B cell (primary cell): Measurements from ENCODE around the gene NLRP9. TPM values are rescaled to one million over a fixed set of nuclear protein-coding genes. Genes with fewer than 3 reads are reported as not detected.

ENCODE experiments used
- ATAC-seq: fragments of 200-7000 bp; cut with Tn5 transposase; one replicate; pipeline ENCODE4 v1.10.0; 2021; ENCODE audit warnings: low read depth, mild to moderate bottlenecking, moderate number of reproducible peaks, moderate library complexity
- CTCF ChIA-PET: fragments of 350-600 bp; sonication (Branson Sonifier 250); formaldehyde crosslinking; loops from one replicate; lab custom pipeline; 2021; ENCODE audit warnings: antibody characterized with exemption, inconsistent platforms; lab: Charles Lee
- POLR2A ChIA-PET: fragments of 350-600 bp; sonication (Branson Sonifier 250); formaldehyde crosslinking; loops from one replicate; lab custom pipeline; 2021; ENCODE audit warnings: antibody characterized with exemption; lab: Charles Lee
- DNase-seq: peaks from one replicate; pipeline ENCODE4 v3.0.0; 2013
- H2AFZ ChIP-seq: 2 replicates; pipeline ENCODE4 v1.6.1; 2012; ENCODE audit warnings: mild to moderate bottlenecking, low read depth, low read length; ENCODE audit not compliant: insufficient read depth, poor library complexity, severe bottlenecking
- H3K27ac ChIP-seq, 2 donors: 1 replicate in 1 of 2; 2 replicates in 1 of 2; pipeline ENCODE4 v1.5.1; 2012 to 2013; ENCODE audit warnings: low read length in 2 of 2, mild to moderate bottlenecking in 2 of 2, moderate library complexity in 1 of 2
- H3K27me3 ChIP-seq, 4 experiments: fragments of 200-600 bp in 1 of 4; sonication (generic) in 1 of 4; replicated peaks in 1 of 4; 1 replicate in 2 of 4; 2 replicates in 2 of 4; pipeline versions ENCODE4 v1.6.1 to v1.7.0; 2013 to 2016; ENCODE audit warnings: low read length in 3 of 4, mild to moderate bottlenecking in 2 of 4, mixed read lengths in 1 of 4, moderate library complexity in 1 of 4; ENCODE audit not compliant: insufficient read depth in 4 of 4, control insufficient read depth in 3 of 4; ENCODE audit errors: control extremely low read depth in 1 of 4
- H3K36me3 ChIP-seq, 2 experiments: replicated peaks in 1 of 2; 1 replicate in 1 of 2; 2 replicates in 1 of 2; pipeline versions ENCODE4 v1.6.1 to v1.7.1; 2013; ENCODE audit warnings: low read length in 1 of 2; ENCODE audit not compliant: insufficient read depth in 2 of 2, control insufficient read depth in 1 of 2; ENCODE audit errors: control extremely low read depth in 1 of 2, extremely low read depth in 1 of 2
- H3K4me1 ChIP-seq, 2 donors: fragments of 200-600 bp in 1 of 2; sonication (generic) in 1 of 2; 1 replicate in 1 of 2; 2 replicates in 1 of 2; pipeline versions ENCODE4 v1.5.1 to v1.6.1; 2013 to 2017; ENCODE audit warnings: low read length in 2 of 2; ENCODE audit not compliant: control insufficient read depth in 2 of 2, insufficient read depth in 2 of 2
- H3K4me2 ChIP-seq: replicated peaks from 2 replicates; pipeline ENCODE3; 2012; ENCODE audit warnings: mild to moderate bottlenecking, low read depth, low read length; ENCODE audit not compliant: poor library complexity, severe bottlenecking
- H3K4me3 ChIP-seq, 5 experiments: fragments of 200-600 bp in 1 of 5; sonication (generic) in 1 of 5; 1 replicate in 3 of 5; 2 replicates in 2 of 5; pipeline versions ENCODE4 v1.5.1 to v1.7.0; 2011 to 2016; ENCODE audit warnings: low read length in 4 of 5, mild to moderate bottlenecking in 4 of 5, low read depth in 2 of 5, control low read depth in 1 of 5, moderate library complexity in 1 of 5; ENCODE audit not compliant: insufficient read depth in 1 of 5; ENCODE audit errors: control extremely low read depth in 1 of 5, extremely low read depth in 1 of 5
- H3K79me2 ChIP-seq: fragments of 200-600 bp; sonication (generic); one replicate; pipeline ENCODE4 v1.6.0; 2016; ENCODE audit warnings: low read length; ENCODE audit not compliant: control insufficient read depth, insufficient read depth
- H3K9ac ChIP-seq: fragments of 200-600 bp; sonication (generic); 2 replicates; pipeline ENCODE4 v1.6.1; 2017; ENCODE audit warnings: mild to moderate bottlenecking, low read length, moderate library complexity
- H3K9me3 ChIP-seq, 3 donors: one replicate each; pipeline versions ENCODE4 v1.6.1 to v1.7.1; 2013; ENCODE audit warnings: low read length in 2 of 3; ENCODE audit not compliant: control insufficient read depth in 2 of 3, insufficient read depth in 1 of 3; ENCODE audit errors: control extremely low read depth in 1 of 3
- H4K20me1 ChIP-seq: 2 replicates; pipeline ENCODE4 v1.6.0; 2012; ENCODE audit warnings: mild to moderate bottlenecking, low read length; ENCODE audit not compliant: insufficient read depth, control insufficient read depth, poor library complexity, severe bottlenecking
- H3K27ac Mint-ChIP-seq: one replicate; pipeline ENCODE4 v1.8.0; 2021; ENCODE audit warnings: mixed read lengths
- H3K27me3 Mint-ChIP-seq: one replicate; pipeline ENCODE4 v1.8.0; 2021; ENCODE audit warnings: mixed read lengths
- H3K4me1 Mint-ChIP-seq: one replicate; pipeline ENCODE4 v1.8.0; 2021; ENCODE audit warnings: mixed read lengths
- H3K4me3 Mint-ChIP-seq: one replicate; pipeline ENCODE4 v1.8.0; 2021; ENCODE audit warnings: mixed read lengths
- H3K9me3 Mint-ChIP-seq: one replicate; pipeline ENCODE4 v1.8.0; 2022; ENCODE audit warnings: mixed read lengths; ENCODE audit not compliant: insufficient read depth
- CTCF ChIP-seq: fragments of 200-600 bp; IDR thresholded peaks from one replicate; pipeline ENCODE4 v1.8.0; 2022; ENCODE audit warnings: antibody characterized with exemption, mild to moderate bottlenecking
- EZH2 ChIP-seq: IDR thresholded peaks from 2 replicates; pipeline ENCODE4 v1.6.1; 2012; ENCODE audit warnings: borderline replicate concordance, low read depth, mild to moderate bottlenecking, moderate library complexity, low read length; ENCODE audit not compliant: insufficient read depth, poor library complexity, severe bottlenecking
- WGBS: methylation state at CpG from one replicate; pipeline ENCODE4 v1.1.5; 2013; ENCODE audit warnings: missing lambda C conversion rate; ENCODE audit not compliant: insufficient coverage; 5-methylcytosine and 5-hydroxymethylcytosine counted together
- intact Hi-C: fragments of 100-400 bp; cut with micrococcal nuclease; formaldehyde crosslinking; loops from one replicate; pipeline ENCODE4 v1.10.0; 2022
- polyA plus RNA-seq: library from polyadenylated mRNA; depleted of rRNA; stranded (reverse); fragments of >200 nt; gene quantifications from 2 replicates; pipeline ENCODE4 v1.2.3, GENCODE V29; 2012
- total RNA-seq, 2 donors: library from RNA; stranded (reverse); fragments of 120-200 nt in 1 of 2; gene quantifications; 1 replicate in 1 of 2; 2 replicates in 1 of 2; pipeline versions ENCODE4 v1.2.3 to v1.2.4, GENCODE V29; 2013 to 2022

The NLRP9 gene
- total and polyA plus RNA-seq, 2 donors (not counting 1 experiment from before 2014, with no cell fraction given): not detected

- Histone ChIP-seq H3K9ac (no peak overlapping the region), H4K20me1 (no peaks in the 10 kb centered on the region), H3K4me1 (no peaks in the 10 kb centered on the region), H3K79me2 (no peaks in the 10 kb centered on the region), H3K9me3 (peaks cover 0 to 10% (median 10%) of the 10 kb centered on the region in 3 donors), H3K36me3 (no peaks in the 10 kb centered on the region), H3K27me3 (peaks cover 0 to 28% (median 6%) of the 10 kb centered on the region in 4 experiments), H3K4me2 (no peak overlapping the region), H2AFZ (no peak overlapping the region), H3K4me3 (no peak overlapping the region), H3K27ac (no peak overlapping the region)
- Mint-ChIP-seq H3K4me3 (no peak overlapping the region), H3K4me1 (no peaks in the 10 kb centered on the region), H3K9me3 (peaks cover 11% of the 10 kb centered on the region), H3K27me3 (peaks cover 53% of the 10 kb centered on the region), H3K27ac (no peak overlapping the region)
- DNase-seq (no peak), ATAC-seq (no peak)
- intact Hi-C loops: no loop called here
- POLR2A ChIA-PET: no interaction called here
- 80% methylated on average over 11 of the region's 11 CpGs for WGBS
- CTCF ChIA-PET: no interaction called here
- TF ChIP-seq EZH2 (no peak), CTCF (no peak)
Measured at GRCh38 chr19:55717251-55717650, 21.0 kb downstream of the NLRP9 start.

GRCh38 chr19:55716531-55716930, 21.7 kb downstream of the NLRP9 start:
- H3K9me3 Mint-ChIP-seq: peaks cover 7% of the 10 kb centered on the region
- ATAC-seq (no peak), DNase-seq (no peak)
- POLR2A ChIA-PET: interaction anchor here (0.7 kb wide), 1 partner anchor 24 kb away, joined by 4 read pairs; no protein-coding TSS in a partner anchor
- Histone ChIP-seq H3K9ac (no peak overlapping the region), H4K20me1 (no peaks in the 10 kb centered on the region), H3K36me3 (no peaks in the 10 kb centered on the region), H2AFZ (no peak overlapping the region), H3K9me3 (peaks cover 0 to 15% (median 5%) of the 10 kb centered on the region in 3 donors), H3K27me3 (peaks cover 0 to 30% (median 6%) of the 10 kb centered on the region in 4 experiments), H3K4me2 (no peak overlapping the region), H3K4me1 (no peaks in the 10 kb centered on the region), H3K4me3 (no peak overlapping the region), H3K79me2 (no peaks in the 10 kb centered on the region), H3K27ac (no peak overlapping the region)
- 92% methylated on average over 13 of the region's 15 CpGs for WGBS
- TF ChIP-seq EZH2: no peak
- TF ChIP-seq CTCF: no peak
- CTCF ChIA-PET: no interaction called here
- no peak overlapping the region for H3K4me3 Mint-ChIP-seq
- intact Hi-C loops: no loop called here
- H3K27me3 Mint-ChIP-seq: peaks cover 50% of the 10 kb centered on the region
- H3K27ac Mint-ChIP-seq: no peak overlapping the region
- H3K4me1 Mint-ChIP-seq: no peaks in the 10 kb centered on the region
